Measurements from ENCODE around the gene PREPL. TPM values are rescaled to one million over a fixed set of nuclear protein-coding genes. Genes with fewer than 3 reads are reported as not detected.

PREPL gene
- total and polyA plus RNA-seq, 2 of the 8 experiments (the other 6 are each of a cell fraction or from before 2014, with no cell fraction given) = 13.6 to 38.9 TPM

GRCh38 chr2:44301111-44301510, 60.2 kb downstream of the PREPL start:
- no peak overlapping the region for H3K4me2 ChIP-seq (ENCODE audit: insufficient read depth in 1 of 2, low read depth in 2 of 2, low read length in 2 of 2)
- no peak overlapping the region for H2BK12ac ChIP-seq (ENCODE audit: low read depth, low read length)
- no peaks in the 10 kb centered on the region for H3K79me1 ChIP-seq (ENCODE audit: low read depth, low read length)
- H2BK15ac ChIP-seq (ENCODE audit: low read length) = no peak overlapping the region
- no peak overlapping the region for H3K4me3 ChIP-seq (ENCODE audit: extremely low read depth in 1 of 4, insufficient read depth in 2 of 4, low read depth in 3 of 4, low read length in 4 of 4)
- no peak overlapping the region for H3K56ac ChIP-seq (replicated peaks; ENCODE audit: insufficient read length, low read depth, low read length)
- no peak overlapping the region for H3K23ac ChIP-seq (ENCODE audit: insufficient read length)
- no peak overlapping the region for H3K9ac ChIP-seq (replicated peaks in 1 of 4; ENCODE audit: extremely low read depth in 1 of 4, low read depth in 3 of 4, low read length in 3 of 4)
- H2BK5ac ChIP-seq (ENCODE audit: low read depth, low read length) = no peak overlapping the region
- H4K91ac ChIP-seq (replicated peaks; ENCODE audit: insufficient read length, low read length) = no peak overlapping the region
- POLR2A ChIA-PET (ENCODE audit: partially characterized antibody) = interaction anchor here (1.1 to 1.2 kb wide), 2 partner anchors 10 kb away, joined by 3 read pairs; no protein-coding TSS in a partner anchor
- H3K9me3 ChIP-seq (ENCODE audit: insufficient read depth in 2 of 2, low read depth in 1 of 2, low read length in 1 of 2) = no peaks in the 10 kb centered on the region
- DNase-seq (ENCODE audit: low read depth in 1 of 2, low spot score in 2 of 2) (no peak), FAIRE-seq (no peak)
- H3K27me3 ChIP-seq (replicated peaks in 1 of 4; ENCODE audit: control insufficient read depth in 3 of 4, extremely low read depth in 1 of 4, insufficient read depth in 3 of 4, low read length in 3 of 4) = no peaks in the 10 kb centered on the region
- H3K4ac ChIP-seq (replicated peaks; ENCODE audit: insufficient read length, low read depth, low read length) = no peak overlapping the region
- no peak overlapping the region for H3K14ac ChIP-seq (ENCODE audit: insufficient read length)
- H2BK120ac ChIP-seq (replicated peaks; ENCODE audit: low read depth, low read length) = no peak overlapping the region
- H3K23me2 ChIP-seq (ENCODE audit: low read depth, low read length) = no peaks in the 10 kb centered on the region
- H4K8ac ChIP-seq (ENCODE audit: extremely low read depth, insufficient read depth, low read length) = no peak overlapping the region
- H3K27ac ChIP-seq (ENCODE audit: low read depth, low read length) = no peak overlapping the region
- no peak overlapping the region for H2AK5ac ChIP-seq (ENCODE audit: low read depth, low read length)
- H2BK20ac ChIP-seq (ENCODE audit: low read length) = no peak overlapping the region
- no peaks in the 10 kb centered on the region for H3K36me3 ChIP-seq (ENCODE audit: control insufficient read depth in 2 of 4, insufficient read depth in 4 of 4, low read length in 3 of 4)
- no peaks in the 10 kb centered on the region for H3K79me2 ChIP-seq (ENCODE audit: control insufficient read depth in 1 of 2, insufficient read depth in 2 of 2, low read length in 2 of 2)
- H3K4me1 ChIP-seq (replicated peaks in 1 of 4; ENCODE audit: control insufficient read depth in 3 of 4, insufficient read depth in 4 of 4, low read length in 3 of 4) = no peaks in the 10 kb centered on the region
- no peaks in the 10 kb centered on the region for H4K20me1 ChIP-seq (replicated peaks in 1 of 2; ENCODE audit: control insufficient read depth in 1 of 2, insufficient read depth in 2 of 2, low read length in 2 of 2)
- 97% methylated on average over 5 of the region's 5 CpGs; no CpG with 5 or more reads in 1 of the 2 experiments for WGBS, 2 experiments (ENCODE audit: extremely low coverage in 1 of 2, insufficient coverage in 1 of 2, insufficient read length in 1 of 2, insufficient replicate concordance in 2 of 2, low coverage in 1 of 2, low lambda C conversion rate in 2 of 2, missing lambda C conversion rate in 1 of 2)
- H4K5ac ChIP-seq (ENCODE audit: insufficient read length, low read depth, low read length) = no peak overlapping the region
- CTCF ChIA-PET (ENCODE audit: partially characterized antibody) = interaction anchor here (1.2 to 1.4 kb wide), 2 partner anchors 9 to 52 kb away, joined by 5 to 8 read pairs; no protein-coding TSS in a partner anchor
- no peak overlapping the region for H2AFZ ChIP-seq (ENCODE audit: low read length)
- H3K18ac ChIP-seq (ENCODE audit: extremely low read depth, low read length) = no peak overlapping the region
- TF ChIP-seq SP2 (IDR thresholded peaks at IDR 0.05; ENCODE audit: low read length) (no peak), POLR2A (IDR thresholded peaks at IDR 0.05; ENCODE audit: control extremely low read depth in 1 of 2, low read depth in 2 of 2, low read length in 2 of 2) (no peak), NANOG (IDR thresholded peaks at IDR 0.05; ENCODE audit: insufficient read depth, low read depth, low read length, poor library complexity, severe bottlenecking) (no peak), RAD21 (IDR thresholded peaks at IDR 0.05 in 1 of 2, conservative IDR thresholded peaks at IDR 0.05 in 1 of 2; ENCODE audit: low read depth in 2 of 2, low read length in 2 of 2) (no peak), MAFK (IDR thresholded peaks at IDR 0.05; ENCODE audit: low read depth, low read length) (no peak), CREB1 (IDR thresholded peaks at IDR 0.05) (no peak), SAP30 (IDR thresholded peaks at IDR 0.05; ENCODE audit: insufficient read depth, insufficient replicate concordance, low read length) (no peak), EP300 (IDR thresholded peaks at IDR 0.05; ENCODE audit: borderline replicate concordance in 1 of 2, low read depth in 2 of 2, low read length in 2 of 2) (no peak), KDM1A (IDR thresholded peaks at IDR 0.05; ENCODE audit: borderline replicate concordance, low read length) (no peak), GTF2F1 (IDR thresholded peaks at IDR 0.05; ENCODE audit: borderline replicate concordance, low read depth, low read length) (no peak), RBBP5 (IDR thresholded peaks at IDR 0.05; ENCODE audit: borderline replicate concordance, low read depth, low read length) (no peak), KDM4A (IDR thresholded peaks at IDR 0.05; ENCODE audit: low read depth, low read length, severe bottlenecking) (no peak)
- TF ChIP-seq, protein P1, sequence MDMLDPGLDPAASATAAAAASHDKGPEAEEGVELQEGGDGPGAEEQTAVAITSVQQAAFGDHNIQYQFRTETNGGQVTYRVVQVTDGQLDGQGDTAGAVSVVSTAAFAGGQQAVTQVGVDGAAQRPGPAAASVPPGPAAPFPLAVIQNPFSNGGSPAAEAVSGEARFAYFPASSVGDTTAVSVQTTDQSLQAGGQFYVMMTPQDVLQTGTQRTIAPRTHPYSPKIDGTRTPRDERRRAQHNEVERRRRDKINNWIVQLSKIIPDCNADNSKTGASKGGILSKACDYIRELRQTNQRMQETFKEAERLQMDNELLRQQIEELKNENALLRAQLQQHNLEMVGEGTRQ (IDR thresholded peaks at IDR 0.05; ENCODE audit: low read length) = no peak

Data from H1 (cell line).